ENCODE measurements around the gene NOS2. TPM values are rescaled to one million over a fixed set of nuclear protein-coding genes. Genes with fewer than 3 reads are reported as not detected.
"Not testable (repeated sequence)": the region's sequence is repeated elsewhere in the genome, so short reads cannot be mapped to it uniquely, and the experiment has no call there.

The NOS2 gene
- total RNA-seq, 1 donor from 2014 or later: not detected

GRCh38 chr17:27746881-27747280 is 53.4 kb downstream of the NOS2 start:
- Histone ChIP-seq H3K36me3 (no peaks in the 10 kb centered on the region), H3K4me1 (no peaks in the 10 kb centered on the region), H3K27ac (no peak overlapping the region), H3K4me3 (no peak overlapping the region), H3K27me3 (no peaks in the 10 kb centered on the region), H3K9me3 (no peaks in the 10 kb centered on the region)
- DNase-seq (ENCODE audit: extremely low spot score in 2 of 2): peak; percentile 56 to 82
- TF ChIP-seq, protein P1, sequence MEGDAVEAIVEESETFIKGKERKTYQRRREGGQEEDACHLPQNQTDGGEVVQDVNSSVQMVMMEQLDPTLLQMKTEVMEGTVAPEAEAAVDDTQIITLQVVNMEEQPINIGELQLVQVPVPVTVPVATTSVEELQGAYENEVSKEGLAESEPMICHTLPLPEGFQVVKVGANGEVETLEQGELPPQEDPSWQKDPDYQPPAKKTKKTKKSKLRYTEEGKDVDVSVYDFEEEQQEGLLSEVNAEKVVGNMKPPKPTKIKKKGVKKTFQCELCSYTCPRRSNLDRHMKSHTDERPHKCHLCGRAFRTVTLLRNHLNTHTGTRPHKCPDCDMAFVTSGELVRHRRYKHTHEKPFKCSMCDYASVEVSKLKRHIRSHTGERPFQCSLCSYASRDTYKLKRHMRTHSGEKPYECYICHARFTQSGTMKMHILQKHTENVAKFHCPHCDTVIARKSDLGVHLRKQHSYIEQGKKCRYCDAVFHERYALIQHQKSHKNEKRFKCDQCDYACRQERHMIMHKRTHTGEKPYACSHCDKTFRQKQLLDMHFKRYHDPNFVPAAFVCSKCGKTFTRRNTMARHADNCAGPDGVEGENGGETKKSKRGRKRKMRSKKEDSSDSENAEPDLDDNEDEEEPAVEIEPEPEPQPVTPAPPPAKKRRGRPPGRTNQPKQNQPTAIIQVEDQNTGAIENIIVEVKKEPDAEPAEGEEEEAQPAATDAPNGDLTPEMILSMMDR (IDR thresholded peaks at IDR 0.05): no peak
- no peak for TF ChIP-seq POLR2A (IDR thresholded peaks at IDR 0.05)
- no peak for TF ChIP-seq POLR2AphosphoS5 (IDR thresholded peaks at IDR 0.05; ENCODE audit: insufficient read depth in 1 of 2, low read depth in 1 of 2)
- intact Hi-C loops (cut with DNase I): loop anchor here (10.0 kb wide), 1 partner anchor 82 kb away; no protein-coding TSS in a partner anchor

- DNase-seq (ENCODE audit: extremely low spot score in 2 of 2): not testable (repeated sequence)
These were observed 54.0 kb downstream of the NOS2 start for GRCh38 chr17:27746320-27746719.

GRCh38 chr17:27745207-27745830 is 55.0 kb downstream of the NOS2 start:
- H3K27ac ChIP-seq, H3K4me3 ChIP-seq, H3K27me3 ChIP-seq, H3K9me3 ChIP-seq, H3K4me1 ChIP-seq, H3K36me3 ChIP-seq: not testable (repeated sequence)
- peak; percentile 37 to 54 for DNase-seq (ENCODE audit: extremely low spot score in 2 of 2)
- intact Hi-C loops (cut with DNase I): loop anchor here (10.0 kb wide), 1 partner anchor 81 kb away; no protein-coding TSS in a partner anchor

More at GRCh38 chr17:27746320-27746719, 54.0 kb downstream of the NOS2 start:
- H3K4me1 ChIP-seq, H3K27me3 ChIP-seq, H3K36me3 ChIP-seq, H3K4me3 ChIP-seq, H3K9me3 ChIP-seq, H3K27ac ChIP-seq: not testable (repeated sequence)
- intact Hi-C loops (cut with DNase I): loop anchor here (10.0 kb wide), 1 partner anchor 82 kb away; no protein-coding TSS in a partner anchor

DNA sequence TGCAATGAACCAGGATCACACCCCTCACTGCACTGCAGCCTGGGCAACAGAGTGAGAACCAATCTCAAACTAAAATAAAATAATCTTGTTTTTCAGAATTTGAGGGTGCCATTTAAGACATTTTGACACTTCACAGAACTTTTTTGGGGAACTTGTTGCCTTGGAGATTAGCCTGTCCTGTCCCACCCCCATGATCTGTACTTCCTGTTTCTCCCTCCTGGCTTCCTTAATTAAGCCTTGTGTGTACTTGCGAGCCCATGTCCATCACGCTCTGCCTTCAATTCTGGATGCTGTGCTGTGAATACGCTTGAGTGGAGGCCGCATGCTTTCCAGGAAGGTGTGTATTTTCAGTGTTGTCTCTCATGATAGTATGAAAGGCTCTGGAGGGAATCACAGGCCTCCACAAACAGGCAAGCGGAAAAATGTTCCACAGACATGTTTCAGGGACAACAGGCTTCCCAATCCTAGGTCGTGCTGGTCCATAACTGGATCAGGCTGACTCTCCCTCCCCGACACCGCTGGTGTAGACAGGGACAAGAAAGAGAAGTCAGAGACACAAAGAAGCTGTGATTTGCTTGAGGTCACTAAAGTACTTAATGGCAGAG is 56.9 kb downstream of the NOS2 start:
- H3K4me3 ChIP-seq: no peak overlapping the region
- intact Hi-C loops (cut with DNase I): loop anchor here (10.0 kb wide), 1 partner anchor 79 kb away; no protein-coding TSS in a partner anchor
- TF ChIP-seq, protein P1 (IDR thresholded peaks at IDR 0.05): no peak
- TF ChIP-seq POLR2AphosphoS5 (IDR thresholded peaks at IDR 0.05; ENCODE audit: insufficient read depth in 1 of 2, low read depth in 1 of 2) (no peak), POLR2A (IDR thresholded peaks at IDR 0.05) (no peak)
- no peaks in the 10 kb centered on the region for H3K9me3 ChIP-seq
- no peaks in the 10 kb centered on the region for H3K4me1 ChIP-seq
- no peaks in the 10 kb centered on the region for H3K36me3 ChIP-seq
- no peaks in the 10 kb centered on the region for H3K27me3 ChIP-seq
- H3K27ac ChIP-seq: no peak overlapping the region
- peak; percentile 19 to 74 for DNase-seq (ENCODE audit: extremely low spot score in 2 of 2)

GRCh38 chr17:27741971-27742575 is 58.3 kb downstream of the NOS2 start:
- peak; percentile 40 to 64 for DNase-seq (ENCODE audit: extremely low spot score in 2 of 2)
- Histone ChIP-seq H3K4me3 (no peak overlapping the region), H3K9me3 (no peaks in the 10 kb centered on the region), H3K36me3 (no peaks in the 10 kb centered on the region), H3K27ac (no peak overlapping the region), H3K27me3 (no peaks in the 10 kb centered on the region), H3K4me1 (no peaks in the 10 kb centered on the region)
- no peak for TF ChIP-seq POLR2A (IDR thresholded peaks at IDR 0.05)
- TF ChIP-seq, protein P1 (IDR thresholded peaks at IDR 0.05): no peak
- no peak for TF ChIP-seq POLR2AphosphoS5 (IDR thresholded peaks at IDR 0.05; ENCODE audit: insufficient read depth in 1 of 2, low read depth in 1 of 2)
- intact Hi-C loops (cut with DNase I): loop anchor here (10.0 kb wide), 1 partner anchor 77 kb away; no protein-coding TSS in a partner anchor

Data from vagina (tissue), 2 donors.